WTC11 (cell line): ENCODE data around the gene HMGXB4.

Source experiments
- ATF2 ChIP-seq: sonication (generic); formaldehyde crosslinking; IDR thresholded peaks from 2 replicates; pipeline ENCODE4 v1.8.1; 2022; ENCODE audit warnings: low read depth, missing genetic modification reagents, borderline replicate concordance
- CTCF ChIP-seq: fragments of 200-600 bp; IDR thresholded peaks from 2 replicates; pipeline ENCODE4 v1.8.0; 2022; ENCODE audit warnings: antibody characterized with exemption
- E2F4 ChIP-seq: sonication (generic); formaldehyde crosslinking; IDR thresholded peaks from 2 replicates; pipeline ENCODE4 v1.8.1; 2022; ENCODE audit warnings: low read depth, mild to moderate bottlenecking, moderate library complexity, missing genetic modification reagents, borderline replicate concordance
- FOXK1 ChIP-seq: sonication (generic); formaldehyde crosslinking; IDR thresholded peaks from 2 replicates; pipeline ENCODE4 v1.8.0; 2022; ENCODE audit warnings: mild to moderate bottlenecking, moderate library complexity, missing genetic modification reagents
- MAX ChIP-seq: sonication (generic); formaldehyde crosslinking; IDR thresholded peaks from 2 replicates; pipeline ENCODE4 v1.8.0; 2022; ENCODE audit warnings: mild to moderate bottlenecking, missing genetic modification reagents
- USF1 ChIP-seq: sonication (generic); formaldehyde crosslinking; IDR thresholded peaks from 2 replicates; pipeline ENCODE4 v1.8.0; 2022; ENCODE audit warnings: mild to moderate bottlenecking, missing genetic modification reagents
- USF2 ChIP-seq: sonication (generic); formaldehyde crosslinking; IDR thresholded peaks from 2 replicates; pipeline ENCODE4 v1.8.1; 2023; ENCODE audit warnings: mild to moderate bottlenecking, missing genetic modification reagents, moderate library complexity
- ZNF138 ChIP-seq: sonication (generic); formaldehyde crosslinking; conservative IDR thresholded peaks from 2 replicates; pipeline ENCODE4 v1.8.1; 2022; ENCODE audit warnings: mild to moderate bottlenecking, moderate library complexity, missing genetic modification reagents
- ZNF317 ChIP-seq: sonication (generic); formaldehyde crosslinking; IDR thresholded peaks from 2 replicates; pipeline ENCODE4 v1.8.1; 2023; ENCODE audit warnings: low read depth, mild to moderate bottlenecking, moderate library complexity, missing genetic modification reagents, borderline replicate concordance

GRCh38 chr22:35215993-35216392 lies 41.3 kb upstream of the HMGXB4 start:
- no peak for TF ChIP-seq E2F4 (CRISPR knock-in tag)
- TF ChIP-seq CTCF: no peak
- no peak for TF ChIP-seq USF1 (CRISPR knock-in tag)
- no peak for TF ChIP-seq ATF2 (CRISPR knock-in tag)
- TF ChIP-seq USF2 (CRISPR knock-in tag): no peak
- TF ChIP-seq ZNF317 (CRISPR knock-in tag): no peak
- no peak for TF ChIP-seq MAX
- TF ChIP-seq ZNF138 (CRISPR knock-in tag): no peak
- no peak for TF ChIP-seq FOXK1
